Glomerular endothelial cell (primary cell): ENCODE measurements around the gene IL12RB2. TPM values are rescaled to one million over a fixed set of nuclear protein-coding genes. Genes with fewer than 3 reads are reported as not detected.

ENCODE experiments used
- DNase-seq: peaks from one replicate; pipeline ENCODE4 v3.0.0-alpha.2; 2011; ENCODE audit warnings: low read depth, low spot score; ENCODE audit errors: extremely low read depth
- total RNA-seq: library from RNA; depleted of rRNA; stranded (reverse); fragments of >200 nt; gene quantifications from 2 replicates; pipeline ENCODE4 v1.2.3, GENCODE V29; 2015

Gene IL12RB2, protein sequence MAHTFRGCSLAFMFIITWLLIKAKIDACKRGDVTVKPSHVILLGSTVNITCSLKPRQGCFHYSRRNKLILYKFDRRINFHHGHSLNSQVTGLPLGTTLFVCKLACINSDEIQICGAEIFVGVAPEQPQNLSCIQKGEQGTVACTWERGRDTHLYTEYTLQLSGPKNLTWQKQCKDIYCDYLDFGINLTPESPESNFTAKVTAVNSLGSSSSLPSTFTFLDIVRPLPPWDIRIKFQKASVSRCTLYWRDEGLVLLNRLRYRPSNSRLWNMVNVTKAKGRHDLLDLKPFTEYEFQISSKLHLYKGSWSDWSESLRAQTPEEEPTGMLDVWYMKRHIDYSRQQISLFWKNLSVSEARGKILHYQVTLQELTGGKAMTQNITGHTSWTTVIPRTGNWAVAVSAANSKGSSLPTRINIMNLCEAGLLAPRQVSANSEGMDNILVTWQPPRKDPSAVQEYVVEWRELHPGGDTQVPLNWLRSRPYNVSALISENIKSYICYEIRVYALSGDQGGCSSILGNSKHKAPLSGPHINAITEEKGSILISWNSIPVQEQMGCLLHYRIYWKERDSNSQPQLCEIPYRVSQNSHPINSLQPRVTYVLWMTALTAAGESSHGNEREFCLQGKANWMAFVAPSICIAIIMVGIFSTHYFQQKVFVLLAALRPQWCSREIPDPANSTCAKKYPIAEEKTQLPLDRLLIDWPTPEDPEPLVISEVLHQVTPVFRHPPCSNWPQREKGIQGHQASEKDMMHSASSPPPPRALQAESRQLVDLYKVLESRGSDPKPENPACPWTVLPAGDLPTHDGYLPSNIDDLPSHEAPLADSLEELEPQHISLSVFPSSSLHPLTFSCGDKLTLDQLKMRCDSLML
- total RNA-seq = not detected in 2 replicates

DNA sequence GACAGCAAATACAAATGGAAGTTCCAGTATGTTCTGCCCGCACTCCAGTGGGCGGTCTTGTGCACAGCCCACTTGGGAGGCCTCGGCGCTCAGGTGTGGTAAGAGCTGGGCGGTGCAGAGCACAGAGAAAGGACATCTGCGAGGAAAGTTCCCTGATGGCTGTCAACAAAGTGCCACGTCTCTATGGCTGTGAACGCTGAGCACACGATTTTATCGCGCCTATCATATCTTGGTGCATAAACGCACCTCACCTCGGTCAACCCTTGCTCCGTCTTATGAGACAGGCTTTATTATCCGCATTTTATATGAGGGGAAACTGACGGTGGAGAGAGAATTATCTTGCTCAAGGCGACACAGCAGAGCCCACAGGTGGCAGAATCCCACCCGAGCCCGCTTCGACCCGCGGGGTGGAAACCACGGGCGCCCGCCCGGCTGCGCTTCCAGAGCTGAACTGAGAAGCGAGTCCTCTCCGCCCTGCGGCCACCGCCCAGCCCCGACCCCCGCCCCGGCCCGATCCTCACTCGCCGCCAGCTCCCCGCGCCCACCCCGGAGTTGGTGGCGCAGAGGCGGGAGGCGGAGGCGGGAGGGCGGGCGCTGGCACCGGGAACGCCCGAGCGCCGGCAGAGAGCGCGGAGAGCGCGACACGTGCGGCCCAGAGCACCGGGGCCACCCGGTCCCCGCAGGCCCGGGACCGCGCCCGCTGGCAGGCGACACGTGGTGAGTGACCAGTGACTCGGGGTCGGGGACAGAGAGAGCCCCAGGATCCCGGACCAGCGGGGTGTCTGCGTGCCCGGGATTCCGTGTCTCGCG is at the start of gene IL12RB2:
IL12RB2 (plus strand) TSS at position 623 of the 810 bp plus-strand sequence. CDS start 12,496 bp downstream, outside the sequence.
- no peak for DNase-seq

DNA sequence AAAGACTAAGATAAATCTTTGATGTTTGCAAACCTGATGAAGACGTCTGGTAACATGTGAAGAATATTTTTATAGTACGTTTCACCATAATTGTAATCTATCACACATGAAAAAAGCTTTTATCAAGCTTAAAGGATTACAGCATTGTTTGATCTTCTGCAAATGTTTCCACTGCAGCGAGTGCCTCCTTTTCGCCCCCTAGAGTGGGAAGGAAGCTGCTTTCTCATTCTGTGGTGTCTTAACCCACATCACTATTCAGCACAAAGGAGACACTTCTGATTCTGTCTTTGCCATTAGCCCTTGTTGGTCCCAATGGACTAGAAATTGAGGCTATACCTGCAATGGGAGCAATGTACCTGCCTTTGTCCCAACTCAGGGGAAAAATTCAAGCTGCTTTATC is 46.0 kb upstream of the IL12RB2 start:
- no peak for DNase-seq

DNA sequence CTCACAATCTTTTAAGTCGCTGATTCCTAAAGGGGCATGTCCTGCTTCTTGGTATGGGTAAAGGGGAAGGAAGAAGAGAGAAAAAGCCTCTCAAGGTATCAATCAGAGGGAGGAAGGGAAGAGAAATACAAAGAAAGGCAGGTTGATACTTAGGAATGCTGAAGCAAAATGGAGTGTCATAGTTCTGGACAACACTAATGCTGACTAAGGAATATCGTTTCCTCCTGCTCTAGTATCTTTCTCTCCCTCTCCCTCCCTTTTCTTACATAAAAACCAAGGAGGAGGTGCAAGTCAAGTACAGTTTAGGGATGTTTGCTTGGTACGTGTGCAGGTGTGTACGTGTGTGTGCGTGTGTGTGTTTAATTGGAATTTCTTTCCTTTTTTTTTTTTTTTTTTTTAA is 44.9 kb upstream of the IL12RB2 start:
- no peak for DNase-seq

DNA sequence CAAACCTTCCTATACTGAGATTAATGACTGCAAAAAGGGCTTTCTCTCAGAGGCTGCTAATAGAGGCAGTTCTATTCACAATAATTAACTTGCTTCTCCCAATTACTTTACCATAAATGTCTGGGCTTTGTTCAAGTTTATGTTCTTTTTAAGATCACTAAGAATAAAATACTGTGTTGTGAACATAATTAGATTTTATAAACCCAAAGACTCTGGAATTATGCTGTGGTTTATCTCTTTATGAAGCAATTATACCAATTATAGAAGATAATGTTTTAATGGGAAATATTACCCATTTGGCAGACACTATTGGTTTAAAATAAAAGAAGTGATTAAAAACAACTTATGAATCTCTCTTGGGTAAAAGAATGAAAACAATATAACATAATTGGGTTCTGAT is 43.5 kb upstream of the IL12RB2 start:
- DNase-seq = no peak

DNA sequence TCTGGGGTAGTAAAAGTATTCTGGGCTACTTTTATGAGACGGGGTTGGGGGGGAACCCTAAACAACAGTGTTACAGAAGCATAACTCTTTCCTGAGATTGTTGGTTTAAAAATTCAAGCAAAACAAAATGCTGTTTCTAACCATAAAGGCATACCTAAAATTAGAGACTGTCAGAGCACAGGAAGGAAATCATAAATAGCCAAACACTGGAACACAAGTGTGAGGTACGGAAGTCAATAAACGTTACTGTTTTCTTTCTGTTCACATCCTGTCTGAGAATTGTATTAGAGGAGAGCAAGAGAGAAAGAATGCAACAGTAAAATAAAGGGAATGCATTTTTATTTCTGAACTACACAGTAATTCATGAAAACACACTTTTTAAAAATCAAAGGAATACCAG is 42.8 kb upstream of the IL12RB2 start:
- DNase-seq = no peak

DNA sequence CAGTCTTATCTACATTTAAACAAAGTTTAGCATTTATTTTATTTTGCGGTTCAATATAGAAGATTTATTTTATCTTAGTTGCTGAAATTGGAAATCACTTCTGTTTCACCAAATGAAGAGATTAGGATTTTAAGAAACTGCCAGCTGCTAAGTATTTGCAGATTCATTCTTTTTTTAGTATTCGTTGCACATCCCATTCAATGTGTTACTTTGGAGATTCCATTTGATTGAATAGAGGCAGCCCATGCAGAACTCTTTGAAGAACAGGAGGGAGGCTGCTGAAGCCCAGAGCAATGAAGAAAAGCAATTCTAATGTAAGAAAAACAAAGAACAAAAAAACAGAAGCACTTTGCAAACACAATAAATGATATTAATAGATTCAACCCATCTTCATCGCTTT is 38.6 kb upstream of the IL12RB2 start:
- DNase-seq = no peak

DNA sequence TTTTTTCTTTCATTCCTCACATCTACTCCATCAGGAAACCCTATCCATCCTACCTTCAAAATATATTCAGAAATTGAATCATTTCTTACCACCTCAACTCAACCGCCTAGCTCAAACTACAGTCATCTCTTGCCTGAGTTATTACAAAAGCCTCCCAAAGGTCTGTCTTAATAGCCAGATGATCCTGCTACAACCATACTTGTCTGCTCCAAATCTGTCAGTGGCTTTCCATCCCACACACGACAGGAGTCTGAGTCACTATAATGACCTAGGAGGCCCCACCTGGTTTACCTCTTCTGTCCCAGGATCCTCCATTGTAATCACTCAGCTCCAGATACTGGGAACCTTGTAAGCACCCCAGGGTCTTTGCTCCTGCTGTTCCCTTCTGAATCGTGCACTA is 37.1 kb upstream of the IL12RB2 start:
- no peak for DNase-seq

DNA sequence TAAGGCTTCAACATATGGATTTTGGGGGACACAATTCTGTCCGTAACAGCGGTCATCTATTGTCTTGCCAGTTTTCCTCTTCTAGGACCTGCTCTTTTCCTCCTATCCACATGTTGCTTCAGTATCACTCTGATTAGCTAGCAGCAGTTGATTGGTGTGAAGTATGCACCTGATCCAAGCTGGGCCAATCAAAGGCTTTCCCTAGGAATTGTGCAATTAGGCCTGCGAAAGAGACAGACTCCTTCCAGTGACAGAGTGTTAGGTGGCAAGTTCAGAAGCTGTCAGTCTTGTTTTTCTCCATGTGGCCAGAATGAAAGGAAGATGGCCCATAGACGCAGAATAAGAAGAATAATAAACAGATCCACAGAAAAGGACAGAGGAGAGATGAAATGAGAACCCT is 34.1 kb upstream of the IL12RB2 start:
- DNase-seq = no peak

DNA sequence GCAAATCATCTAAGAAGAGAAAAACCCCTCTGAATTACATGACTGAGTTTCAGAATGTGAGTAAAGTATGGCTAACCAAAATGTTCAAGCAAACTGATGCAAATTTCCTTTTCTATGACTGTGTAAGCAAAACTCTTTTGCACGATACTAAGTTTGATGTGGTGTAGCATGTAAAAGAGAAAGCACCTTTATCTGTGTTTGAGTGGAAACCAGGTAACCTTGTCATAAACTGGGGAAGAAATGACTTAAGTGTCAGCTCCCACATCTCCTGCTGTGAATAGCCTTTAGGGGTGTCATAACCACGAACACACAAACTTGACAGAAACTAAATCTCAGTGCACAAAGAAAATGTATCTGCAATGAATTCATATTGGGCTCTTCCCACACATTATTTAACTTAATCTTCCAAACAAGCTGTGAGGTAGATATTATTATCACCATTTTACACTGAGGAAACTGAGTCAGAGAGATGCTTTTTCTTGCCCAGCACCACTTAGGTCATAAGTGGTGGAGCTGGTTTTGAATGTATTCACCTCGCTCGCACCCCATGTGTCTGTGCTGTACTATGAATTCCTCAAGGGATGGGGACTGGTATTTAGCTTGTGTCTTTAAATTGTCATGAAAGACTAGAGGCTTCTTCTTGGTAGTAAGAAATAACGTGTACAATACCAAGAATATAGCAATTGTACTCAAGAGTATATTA is 32.9 kb upstream of the IL12RB2 start:
- no peak for DNase-seq

DNA sequence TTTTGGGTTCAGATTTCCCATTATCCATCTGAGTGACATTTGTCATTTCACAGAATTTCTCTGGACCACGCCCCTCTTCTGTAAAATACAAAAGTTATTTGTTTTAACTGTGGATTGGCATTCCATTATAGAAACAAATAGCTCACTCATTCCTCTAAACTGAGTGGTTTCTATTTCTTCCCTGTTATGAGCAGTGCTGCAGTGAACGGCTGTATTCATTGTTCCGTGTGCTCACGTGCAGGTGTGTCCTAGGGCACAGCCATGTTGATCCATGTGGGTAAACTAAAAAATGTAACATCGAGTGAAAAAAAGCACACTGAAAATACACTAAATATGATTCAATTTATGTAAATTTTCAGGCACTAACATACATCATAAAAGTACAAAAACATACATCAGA is 27.0 kb upstream of the IL12RB2 start:
- DNase-seq = no peak

DNA sequence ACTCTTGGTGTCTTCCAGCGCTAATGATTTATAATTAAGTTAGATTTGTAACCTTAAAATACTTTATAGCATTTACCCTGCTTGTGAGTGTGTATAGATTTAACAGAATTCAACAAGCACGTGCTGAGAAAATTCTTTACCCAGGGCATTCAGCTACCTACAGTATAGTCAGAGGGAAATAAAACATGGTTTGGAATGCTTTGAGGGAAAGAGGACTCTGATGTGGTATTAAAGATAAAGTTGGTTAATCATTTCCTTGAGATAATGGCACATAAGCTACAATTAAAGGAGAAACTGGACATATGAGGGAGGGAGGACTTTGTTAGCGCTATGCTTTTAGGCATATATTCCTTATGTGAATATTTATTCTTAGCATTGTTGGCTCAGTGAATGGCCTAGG is 26.4 kb upstream of the IL12RB2 start:
- no peak for DNase-seq

DNA sequence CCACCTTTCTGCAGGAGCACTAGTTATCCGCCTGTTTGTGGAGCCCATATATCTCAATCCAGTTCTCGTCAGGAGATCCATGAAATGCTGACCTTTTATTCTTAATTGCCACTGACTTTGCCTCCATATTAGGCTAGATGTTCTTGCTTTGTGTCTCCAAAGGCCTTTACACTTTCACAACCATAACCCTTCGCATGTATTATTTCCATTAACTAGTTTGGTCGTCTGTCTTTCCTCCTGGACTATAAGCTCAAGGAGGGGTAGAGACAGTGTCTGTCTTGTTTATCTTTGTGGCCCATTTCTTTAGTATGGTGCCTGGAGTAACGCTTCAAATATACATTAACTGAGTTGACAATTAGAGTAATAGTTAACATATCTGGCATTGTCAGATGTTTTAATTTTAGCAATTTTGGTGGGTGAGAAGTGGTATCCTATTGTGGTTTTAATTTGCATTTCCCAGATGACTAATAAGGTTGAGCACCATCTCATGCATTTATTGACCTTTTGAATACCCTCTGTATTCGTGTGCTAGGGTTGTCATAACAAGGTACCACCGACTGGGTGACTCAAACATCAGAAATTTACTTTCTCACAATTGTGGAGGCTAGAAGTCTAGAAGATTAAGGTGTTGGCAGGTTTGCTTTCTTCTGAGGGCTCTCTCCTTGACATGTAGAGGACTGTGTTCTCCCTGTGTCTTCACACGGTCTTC is 21.7 kb upstream of the IL12RB2 start:
- no peak for DNase-seq

DNA sequence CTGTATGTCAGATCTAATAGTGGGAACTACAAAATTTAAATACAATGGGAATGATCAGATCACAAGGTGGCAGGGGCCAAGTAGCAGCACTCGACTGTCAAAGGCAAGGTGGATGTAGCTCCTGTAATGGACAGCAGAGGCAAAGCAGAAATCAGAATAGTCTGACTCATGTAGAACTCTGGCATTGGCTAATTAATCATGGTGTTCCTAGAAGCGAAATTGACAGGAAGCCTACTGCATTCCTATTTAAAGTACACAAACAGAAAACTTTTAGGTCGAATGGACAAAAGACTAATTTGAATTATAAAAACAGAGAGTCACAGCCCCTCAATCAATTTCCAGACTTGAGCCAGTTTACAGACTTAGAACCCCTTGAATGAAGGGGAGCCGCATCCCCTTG is 17.4 kb upstream of the IL12RB2 start:
- no peak for DNase-seq

DNA sequence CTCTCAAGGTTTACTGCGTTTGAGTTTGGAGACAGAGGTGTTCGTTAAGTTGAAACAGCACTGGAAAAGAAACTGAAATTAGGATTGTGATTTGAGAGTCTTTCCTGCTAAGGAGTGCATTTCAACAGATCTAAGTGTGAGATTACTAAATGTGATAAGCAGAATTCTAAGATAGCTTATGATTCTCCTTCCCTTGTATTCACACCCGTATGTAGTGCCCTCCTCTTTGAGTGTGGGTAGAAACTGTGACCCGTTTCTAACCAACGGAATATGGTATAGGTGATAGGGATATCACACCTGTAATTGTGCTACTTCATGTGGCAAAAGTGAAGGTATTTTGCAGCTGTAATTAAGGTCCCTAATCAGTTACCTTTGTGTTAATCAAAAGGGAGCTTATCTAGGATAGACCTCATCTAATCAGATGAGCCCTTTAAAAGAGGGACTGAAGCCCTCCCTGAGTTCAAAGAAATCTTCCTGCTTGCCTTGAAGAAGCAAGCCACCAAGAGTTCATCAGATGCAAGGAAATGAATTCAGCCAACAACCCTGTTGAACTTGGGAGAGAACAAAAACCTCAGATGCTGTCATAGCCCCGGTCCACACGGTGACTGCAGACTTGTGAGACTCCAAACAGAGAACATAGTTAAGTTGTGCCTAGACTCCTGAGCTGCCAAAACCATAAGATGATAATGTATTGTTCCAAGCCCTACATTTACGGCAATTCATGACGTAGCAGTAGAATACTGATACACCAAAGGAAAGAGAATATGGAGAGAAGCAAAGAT is 12.6 kb upstream of the IL12RB2 start:
- DNase-seq = no peak

DNA sequence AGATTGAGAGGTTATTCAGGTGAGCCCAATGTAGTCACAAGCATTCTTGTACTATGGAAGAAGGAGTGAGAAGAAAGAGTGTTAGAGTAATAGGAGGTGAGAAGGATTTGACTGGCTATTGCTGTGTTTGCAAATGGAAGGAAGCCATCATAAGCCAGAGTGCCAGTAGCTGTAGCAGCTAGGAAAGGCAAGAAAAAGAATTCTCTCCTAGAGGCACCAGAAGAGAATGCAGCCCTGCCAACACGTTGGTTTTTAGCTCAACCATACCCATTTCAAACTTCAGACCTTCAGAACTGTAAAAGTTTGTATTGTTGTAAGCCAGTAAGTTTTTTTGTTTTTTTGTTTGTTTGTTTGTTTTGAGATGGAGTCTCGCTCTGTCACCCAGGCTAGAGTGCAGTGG is 8.9 kb upstream of the IL12RB2 start:
- no peak for DNase-seq

DNA sequence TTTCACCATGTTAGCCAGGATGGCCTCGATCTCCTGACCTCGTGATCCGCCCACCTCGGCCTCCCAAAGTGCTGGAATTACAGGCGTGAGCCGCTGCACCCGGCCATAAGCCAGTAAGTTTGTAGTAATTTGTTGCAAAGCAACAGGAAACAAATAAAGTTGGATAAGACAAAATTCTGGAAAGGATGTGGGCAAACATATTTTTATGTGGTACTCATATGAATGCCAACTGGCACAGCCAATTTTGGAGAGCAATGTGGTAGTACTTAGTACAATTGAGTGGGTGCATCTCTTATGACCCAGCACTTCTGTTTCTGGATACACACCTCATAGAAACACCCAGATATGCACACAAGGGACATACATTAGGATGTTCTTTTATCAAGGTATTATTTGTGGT is 8.4 kb upstream of the IL12RB2 start:
- no peak for DNase-seq

DNA sequence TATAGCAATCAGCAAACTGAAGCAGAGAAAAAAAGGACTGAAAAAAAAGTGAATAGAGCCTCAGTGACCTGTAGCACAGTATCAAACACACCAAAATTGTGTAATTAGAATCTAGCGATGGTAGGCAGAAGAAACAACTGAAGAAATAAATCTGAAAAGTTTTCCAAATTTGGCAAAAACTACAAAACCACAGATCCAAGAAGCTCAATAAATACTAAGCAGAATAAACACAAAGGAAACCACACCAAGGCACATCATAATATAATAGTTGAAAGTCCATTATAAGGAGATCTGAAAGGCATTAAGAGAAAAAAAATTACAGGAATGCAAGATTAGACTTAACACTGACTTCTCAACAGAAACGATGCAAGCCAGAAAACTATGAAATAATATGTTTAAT is 7.1 kb upstream of the IL12RB2 start:
- DNase-seq = no peak

DNA sequence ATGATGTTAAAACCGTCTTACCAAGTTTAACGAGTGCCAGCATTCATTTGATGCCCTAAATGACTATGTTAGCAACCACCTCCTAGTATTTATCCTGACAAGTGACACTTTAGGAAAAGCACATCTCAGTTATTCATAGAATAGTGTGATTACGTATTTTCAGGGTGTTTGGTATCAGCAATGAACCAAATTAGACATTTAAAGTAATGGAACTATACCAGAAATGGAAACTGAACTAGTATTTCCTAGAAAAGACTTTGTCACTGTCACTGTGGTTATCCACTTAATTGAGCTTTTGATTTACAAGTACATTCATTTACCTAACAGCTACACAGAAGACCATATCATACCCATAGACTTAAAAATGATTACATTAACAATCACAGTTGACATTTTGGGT is 3.6 kb upstream of the IL12RB2 start:
- no peak for DNase-seq

DNA sequence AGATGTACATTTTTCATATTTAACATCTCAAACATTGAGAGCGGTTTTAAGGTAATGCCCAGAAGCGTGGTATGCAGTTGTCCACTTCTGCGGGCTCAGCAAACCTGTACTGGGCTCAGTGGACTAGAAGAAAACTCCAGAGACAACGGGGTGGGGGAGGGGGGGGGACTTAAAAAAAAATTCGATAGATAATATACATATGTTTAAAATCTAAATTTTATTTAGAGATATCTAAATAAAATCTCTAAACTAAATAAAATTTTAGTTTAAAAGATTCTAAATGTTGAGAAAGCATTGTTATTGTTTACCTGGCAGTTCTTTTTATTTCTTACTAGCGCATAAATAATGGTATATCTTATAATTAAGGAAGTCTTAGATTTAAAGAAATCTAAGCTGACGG is 1.1 kb upstream of the IL12RB2 start:
- DNase-seq = no peak
